Esophagus muscularis mucosa (tissue), 4 donors: ENCODE measurements around the gene PRPSAP1. TPM values are rescaled to one million over a fixed set of nuclear protein-coding genes. Genes with fewer than 3 reads are reported as not detected.

Experiments used
- DNase-seq: peaks from one replicate; pipeline ENCODE4 v3.0.0-alpha.2; 2017; ENCODE audit errors: extremely low spot score
- H3K27ac ChIP-seq, 4 donors: fragments of 200-600 bp; sonication (generic); replicated peaks in 1 of 4; 1 replicate in 3 of 4; 2 replicates in 1 of 4; pipeline ENCODE4 v1.5.1; 2016 to 2019; ENCODE audit warnings: mild to moderate bottlenecking in 1 of 4
- H3K27me3 ChIP-seq, 4 donors: fragments of 200-600 bp; sonication (generic); one replicate each; pipeline versions ENCODE4 v1.5.1 to v1.6.0; 2016 to 2019
- H3K36me3 ChIP-seq, 4 donors: fragments of 200-600 bp; sonication (generic); one replicate each; pipeline ENCODE4 v1.5.1; 2016 to 2019
- H3K4me1 ChIP-seq, 4 donors: fragments of 200-600 bp; sonication (generic); one replicate each; pipeline ENCODE4 v1.5.1; 2016 to 2019
- H3K4me3 ChIP-seq, 4 donors: fragments of 200-600 bp; sonication (generic); 1 replicate in 2 of 4; 2 replicates in 2 of 4; pipeline ENCODE4 v1.5.1; 2016 to 2019; ENCODE audit warnings: mild to moderate bottlenecking in 4 of 4, moderate library complexity in 1 of 4
- H3K9me3 ChIP-seq, 4 donors: fragments of 200-600 bp; sonication (generic); 1 replicate in 3 of 4; 2 replicates in 1 of 4; pipeline ENCODE4 v1.5.1; 2016 to 2019
- EP300 ChIP-seq: sonication (generic); formaldehyde crosslinking; IDR thresholded peaks from one replicate; pipeline ENCODE4 v1.6.1; 2017; ENCODE audit warnings: antibody characterized with exemption
- POLR2A ChIP-seq: fragments of 450-650 bp; IDR thresholded peaks from one replicate; pipeline ENCODE4 v1.6.1; 2017; ENCODE audit warnings: antibody characterized with exemption, moderate library complexity, mild to moderate bottlenecking, low read depth
- POLR2AphosphoS5 ChIP-seq, 2 donors: sonication (generic); formaldehyde crosslinking; IDR thresholded peaks; one replicate each; pipeline ENCODE4 v1.6.1; 2017; ENCODE audit warnings: antibody characterized with exemption in 2 of 2
- WGBS: methylation state at CpG from one replicate; pipeline ENCODE4 v1.1.5; 2018; 5-methylcytosine and 5-hydroxymethylcytosine counted together
- intact Hi-C: fragments of 100-400 bp; cut with DNase I; formaldehyde crosslinking; loops from one replicate; pipeline ENCODE4 v1.15.1; 2023
- total RNA-seq, 4 donors: library from RNA; depleted of rRNA; stranded (reverse); fragments of >200 nt; gene quantifications; one replicate each; pipeline versions ENCODE4 v1.1.0 to v1.2.1, GENCODE V29; 2016
- TF ChIP-seq, protein P1 (sequence below), 3 experiments: fragments of 200-600 bp in 2 of 3; fragments of 450-650 bp in 1 of 3; sonication (generic) in 2 of 3; IDR thresholded peaks; one replicate each; pipeline ENCODE4 v1.5.1; 2017 to 2019; ENCODE audit warnings: antibody characterized with exemption in 3 of 3, mild to moderate bottlenecking in 2 of 3, moderate library complexity in 1 of 3

Gene PRPSAP1
- total RNA-seq, 4 donors from 2014 or later, result 37.3 to 71.4 (median 50.4) TPM

DNA sequence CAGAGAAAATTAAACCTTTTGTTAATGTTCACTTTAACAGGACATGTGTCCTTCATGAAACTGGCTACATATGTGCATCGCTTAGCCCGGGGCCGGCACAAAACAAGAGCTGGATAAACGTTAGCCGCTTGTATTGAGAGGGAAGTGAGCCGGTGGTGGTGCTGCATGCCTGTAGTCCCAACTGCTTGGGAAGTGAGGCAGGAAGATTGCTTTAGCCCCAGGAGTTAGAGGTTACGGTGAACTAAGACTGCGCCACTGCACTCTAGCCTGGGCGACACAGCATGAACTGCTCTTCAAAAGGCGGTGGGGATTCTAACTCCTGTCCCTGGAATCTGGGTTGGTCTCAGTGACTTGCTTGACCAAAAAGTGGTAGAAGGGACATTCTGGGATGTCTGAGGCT, 15.7 kb upstream of the PRPSAP1 start:
- WGBS, result 72% methylated on average over 10 of the region's 10 CpGs
- intact Hi-C loops, result no loop called here

DNA sequence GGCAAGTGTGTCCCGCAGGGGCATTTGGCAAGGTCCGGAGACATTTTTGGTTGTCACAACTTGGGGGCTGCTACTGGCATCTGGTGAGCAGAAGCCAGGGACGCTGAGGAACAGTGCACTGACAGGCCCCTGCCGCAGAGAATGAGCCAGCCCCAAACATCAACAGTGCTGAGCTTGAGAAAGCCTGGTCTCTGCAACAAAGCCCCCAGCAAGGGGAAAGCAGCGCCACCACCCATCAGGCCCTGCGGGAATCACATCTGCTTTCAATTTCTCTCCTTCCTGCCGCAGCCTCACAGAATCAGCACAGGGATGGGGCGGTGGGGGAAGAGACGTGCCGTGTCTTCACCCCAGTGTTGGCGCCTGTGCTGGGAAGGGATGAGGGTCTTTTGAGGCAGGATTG, 14.8 kb upstream of the PRPSAP1 start:
- WGBS, result 68% methylated on average over 7 of the region's 11 CpGs
- intact Hi-C loops, result no loop called here

More for the DNA sequence above, 15.7 kb upstream of the PRPSAP1 start:
- TF ChIP-seq EP300 (no peak), POLR2AphosphoS5 (IDR thresholded peaks at IDR 0.05) (no peak), POLR2A (no peak)
- TF ChIP-seq, protein P1, sequence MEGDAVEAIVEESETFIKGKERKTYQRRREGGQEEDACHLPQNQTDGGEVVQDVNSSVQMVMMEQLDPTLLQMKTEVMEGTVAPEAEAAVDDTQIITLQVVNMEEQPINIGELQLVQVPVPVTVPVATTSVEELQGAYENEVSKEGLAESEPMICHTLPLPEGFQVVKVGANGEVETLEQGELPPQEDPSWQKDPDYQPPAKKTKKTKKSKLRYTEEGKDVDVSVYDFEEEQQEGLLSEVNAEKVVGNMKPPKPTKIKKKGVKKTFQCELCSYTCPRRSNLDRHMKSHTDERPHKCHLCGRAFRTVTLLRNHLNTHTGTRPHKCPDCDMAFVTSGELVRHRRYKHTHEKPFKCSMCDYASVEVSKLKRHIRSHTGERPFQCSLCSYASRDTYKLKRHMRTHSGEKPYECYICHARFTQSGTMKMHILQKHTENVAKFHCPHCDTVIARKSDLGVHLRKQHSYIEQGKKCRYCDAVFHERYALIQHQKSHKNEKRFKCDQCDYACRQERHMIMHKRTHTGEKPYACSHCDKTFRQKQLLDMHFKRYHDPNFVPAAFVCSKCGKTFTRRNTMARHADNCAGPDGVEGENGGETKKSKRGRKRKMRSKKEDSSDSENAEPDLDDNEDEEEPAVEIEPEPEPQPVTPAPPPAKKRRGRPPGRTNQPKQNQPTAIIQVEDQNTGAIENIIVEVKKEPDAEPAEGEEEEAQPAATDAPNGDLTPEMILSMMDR (IDR thresholded peaks at IDR 0.05), result no peak
- Histone ChIP-seq H3K9me3 (no peaks in the 10 kb centered on the region), H3K36me3 (no peaks in the 10 kb centered on the region), H3K27me3 (peaks cover 0 to 9% (median 0%) of the 10 kb centered on the region in 4 donors), H3K4me3 (no peak overlapping the region), H3K4me1 (peaks cover 12 to 24% (median 19%) of the 10 kb centered on the region in 4 donors), H3K27ac (peak overlapping the region in 1 of 4 donors; percentile 57)
- no peak for DNase-seq

DNA sequence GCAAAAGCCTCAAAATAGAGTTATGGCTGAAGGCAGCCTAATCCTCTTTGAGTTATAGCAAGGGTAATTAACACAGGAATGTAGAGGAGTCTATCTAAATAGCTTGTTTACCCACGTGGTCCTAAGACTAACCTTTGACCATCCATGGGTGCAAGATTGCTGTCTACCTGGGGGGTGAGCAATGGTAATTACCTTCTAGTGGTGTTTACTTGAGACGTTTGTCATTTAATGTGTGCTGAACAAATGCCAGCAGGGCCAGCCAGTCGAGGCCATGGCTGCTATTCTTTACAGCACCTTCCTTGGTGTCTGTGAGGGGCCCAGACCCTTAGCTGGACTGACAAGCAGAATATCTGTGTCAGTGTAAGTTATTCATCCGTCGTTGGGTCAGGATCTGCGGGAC, 13.9 kb upstream of the PRPSAP1 start:
- Histone ChIP-seq H3K27ac (no peak overlapping the region), H3K4me1 (peaks cover 14 to 32% (median 20%) of the 10 kb centered on the region in 4 donors), H3K36me3 (no peaks in the 10 kb centered on the region), H3K27me3 (peaks cover 0 to 12% (median 0%) of the 10 kb centered on the region in 4 donors), H3K4me3 (no peak overlapping the region), H3K9me3 (no peaks in the 10 kb centered on the region)
- 68% methylated on average over 2 of the region's 6 CpGs for WGBS
- TF ChIP-seq EP300 (no peak), POLR2AphosphoS5 (IDR thresholded peaks at IDR 0.05) (no peak), POLR2A (no peak)
- TF ChIP-seq, protein P1 (IDR thresholded peaks at IDR 0.05), result no peak
- no peak for DNase-seq
- intact Hi-C loops, result no loop called here

More for the DNA sequence above, 14.8 kb upstream of the PRPSAP1 start:
- Histone ChIP-seq H3K9me3 (no peaks in the 10 kb centered on the region), H3K36me3 (no peaks in the 10 kb centered on the region), H3K4me1 (peaks cover 12 to 24% (median 19%) of the 10 kb centered on the region in 4 donors), H3K27me3 (peaks cover 0 to 12% (median 0%) of the 10 kb centered on the region in 4 donors), H3K4me3 (no peak overlapping the region), H3K27ac (no peak overlapping the region)
- no peak for DNase-seq
- no peak for TF ChIP-seq POLR2AphosphoS5 (IDR thresholded peaks at IDR 0.05)
- TF ChIP-seq, protein P1 (IDR thresholded peaks at IDR 0.05), result no peak

DNA sequence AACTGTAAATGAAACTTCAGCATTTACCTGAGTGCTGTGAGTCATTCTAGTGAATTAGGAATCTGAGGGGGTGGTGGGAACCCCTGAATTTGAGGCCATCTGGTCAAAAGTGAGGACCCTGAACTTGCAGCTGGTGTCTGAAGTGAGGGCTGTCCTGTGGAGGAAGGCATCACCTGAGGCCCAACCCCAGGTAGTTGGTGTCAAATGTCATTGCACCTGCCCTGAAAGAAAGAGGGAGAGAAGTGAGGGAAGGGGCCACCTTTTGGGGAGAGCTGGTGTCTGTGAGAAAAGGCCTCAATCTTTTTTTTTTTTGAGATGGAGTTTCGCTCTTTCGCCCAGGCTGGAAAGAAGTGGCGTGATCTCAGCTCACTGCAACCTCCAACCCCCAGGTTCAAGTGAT, 12.5 kb upstream of the PRPSAP1 start:
- no peak overlapping the region for H3K27ac ChIP-seq
- no peaks in the 10 kb centered on the region for H3K9me3 ChIP-seq
- intact Hi-C loops, result no loop called here
- H3K4me1 ChIP-seq, result peaks cover 24 to 37% (median 29%) of the 10 kb centered on the region in 4 donors
- WGBS, result no CpG with 5 or more reads among the region's 3 CpGs
- peaks cover 0 to 12% (median 0%) of the 10 kb centered on the region in 4 donors for H3K27me3 ChIP-seq
- DNase-seq, result no peak
- H3K36me3 ChIP-seq, result no peaks in the 10 kb centered on the region
- no peak overlapping the region for H3K4me3 ChIP-seq
- TF ChIP-seq, protein P1 (IDR thresholded peaks at IDR 0.05), result no peak
- TF ChIP-seq EP300 (no peak), POLR2A (no peak), POLR2AphosphoS5 (IDR thresholded peaks at IDR 0.05) (no peak)

DNA sequence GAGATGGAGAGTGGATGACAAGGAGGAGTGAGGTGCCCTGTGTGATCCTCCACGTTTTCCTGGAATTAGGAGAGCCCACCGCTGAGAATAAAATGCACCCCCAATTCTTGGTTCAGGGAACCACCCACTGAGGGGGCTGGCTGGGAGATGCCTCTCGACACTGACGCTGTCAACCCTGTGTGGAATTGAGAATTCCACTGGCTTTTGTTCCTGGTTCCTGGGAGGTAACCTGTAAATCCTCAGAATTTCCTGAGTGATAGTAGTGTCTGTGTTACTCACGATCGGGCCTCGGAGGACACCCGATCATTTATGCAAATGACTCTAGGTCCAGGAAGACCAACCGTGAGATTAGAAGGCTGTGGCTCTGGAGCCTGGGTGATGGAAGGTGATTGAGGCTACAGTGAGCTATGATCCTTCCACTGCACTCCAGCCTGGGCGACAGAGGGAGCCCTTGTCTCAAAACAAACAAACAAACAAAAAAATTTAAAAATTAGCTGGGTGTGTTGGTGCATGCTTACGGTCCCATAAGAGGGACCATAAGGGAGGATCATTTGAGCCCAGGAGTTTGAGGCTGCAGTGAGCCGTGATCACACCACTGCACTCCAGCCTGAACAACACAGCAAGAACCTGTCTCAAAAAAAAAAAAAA, 11.7 kb upstream of the PRPSAP1 start:
- 74% methylated on average over 12 of the region's 12 CpGs for WGBS
- H3K4me1 ChIP-seq, result peaks cover 20 to 28% (median 23%) of the 10 kb centered on the region in 4 donors
- H3K27ac ChIP-seq, result no peak overlapping the region
- DNase-seq, result no peak
- H3K27me3 ChIP-seq, result peaks cover 0 to 12% (median 0%) of the 10 kb centered on the region in 4 donors
- intact Hi-C loops, result no loop called here
- H3K36me3 ChIP-seq, result no peaks in the 10 kb centered on the region
- TF ChIP-seq POLR2A (no peak), EP300 (no peak), POLR2AphosphoS5 (IDR thresholded peaks at IDR 0.05) (no peak)
- TF ChIP-seq, protein P1 (IDR thresholded peaks at IDR 0.05), result peak in 1 of 3 experiments; percentile 13
- H3K4me3 ChIP-seq, result no peak overlapping the region
- H3K9me3 ChIP-seq, result no peaks in the 10 kb centered on the region
